GM12878 (cell line): ENCODE data around the gene OTULIN.

Experiments
- BHLHE40 ChIP-seq, 2 experiments: fragments of 450-650 bp in 1 of 2; IDR thresholded peaks; 2 replicates each; pipeline ENCODE4 v1.6.1; 2011 to 2017; ENCODE audit warnings: low read depth in 2 of 2, borderline replicate concordance in 1 of 2, improper control_type of control experiment in 1 of 2, low read length in 1 of 2, mild to moderate bottlenecking in 1 of 2
- CEBPB ChIP-seq, 2 experiments: fragments of 150-350 bp in 1 of 2; IDR thresholded peaks; 2 replicates each; pipeline ENCODE4 v1.6.1; 2012 to 2014; ENCODE audit warnings: low read depth in 2 of 2, low read length in 2 of 2, borderline replicate concordance in 1 of 2, inconsistent platforms in 1 of 2
- CTCF ChIP-seq, 3 experiments: IDR thresholded peaks in 2 of 3; conservative IDR thresholded peaks in 1 of 3; 2 replicates each; pipeline ENCODE4 v1.5.1; 2011; ENCODE audit warnings: low read depth in 3 of 3, low read length in 3 of 3, mild to moderate bottlenecking in 3 of 3, control low read depth in 2 of 3, moderate library complexity in 2 of 3, inconsistent platforms in 1 of 3, mixed read lengths in 1 of 3; ENCODE audit not compliant: control insufficient read depth in 2 of 3, insufficient read depth in 1 of 3; ENCODE audit errors: extremely low read depth in 1 of 3
- EZH2 ChIP-seq: IDR thresholded peaks from 2 replicates; pipeline ENCODE4 v1.6.1; 2012; ENCODE audit warnings: low read depth, mild to moderate bottlenecking, control low read depth, inconsistent platforms, low read length, borderline replicate concordance; ENCODE audit not compliant: control insufficient read depth
- KAT2A ChIP-seq: conservative IDR thresholded peaks from 2 replicates; pipeline ENCODE4 v1.6.1; 2011; ENCODE audit warnings: low read depth, low read length; ENCODE audit not compliant: control insufficient read depth
- POLR2A ChIP-seq: IDR thresholded peaks from 2 replicates; pipeline ENCODE4 v1.6.1; 2011; ENCODE audit warnings: low read depth, mild to moderate bottlenecking, low read length

- TF ChIP-seq BHLHE40 (IDR thresholded peaks at IDR 0.05; ENCODE audit: borderline replicate concordance in 1 of 2, low read depth in 2 of 2, low read length in 1 of 2) (no peak), POLR2A (no peak), EZH2 (no peak), CTCF (IDR thresholded peaks at IDR 0.05 in 2 of 3, conservative IDR thresholded peaks at IDR 0.05 in 1 of 3; ENCODE audit: control insufficient read depth in 2 of 3, extremely low read depth in 1 of 3, insufficient read depth in 1 of 3, low read depth in 3 of 3, low read length in 3 of 3) (no peak), KAT2A (no peak), CEBPB (IDR thresholded peaks at IDR 0.05; ENCODE audit: borderline replicate concordance in 1 of 2, low read depth in 2 of 2, low read length in 2 of 2) (no peak)
Observed at GRCh38 chr5:14733661-14734060, 69.1 kb downstream of the OTULIN start.
